Left lung (tissue), 10 donors: Measurements from ENCODE around the gene KCNJ5. TPM values are rescaled to one million over a fixed set of nuclear protein-coding genes. Genes with fewer than 3 reads are reported as not detected.

Experiments used
- ATAC-seq: fragments of 200-7000 bp; cut with Tn5 transposase; one replicate; pipeline ENCODE4 v1.9.1; 2020; ENCODE audit warnings: moderate library complexity
- DNase-seq, 4 donors: peaks; one replicate each; pipeline ENCODE4 v3.0.0-alpha.2; 2013 to 2020
- H3K27ac ChIP-seq, 2 donors: fragments of 200-600 bp; sonication (generic) in 1 of 2; one replicate each; pipeline versions ENCODE4 v1.5.0 to v1.8.0; 2020 to 2021
- H3K27me3 ChIP-seq, 2 donors: fragments of 200-600 bp; sonication (generic) in 1 of 2; one replicate each; pipeline versions ENCODE4 v1.5.0 to v1.8.0; 2020 to 2021
- H3K36me3 ChIP-seq, 2 donors: fragments of 200-600 bp; sonication (generic) in 1 of 2; one replicate each; pipeline versions ENCODE4 v1.5.0 to v1.8.0; 2020 to 2021
- H3K4me1 ChIP-seq, 2 donors: fragments of 200-600 bp; one replicate each; pipeline ENCODE4 v1.8.0; 2021
- H3K4me3 ChIP-seq, 2 donors: fragments of 200-600 bp; sonication (generic) in 1 of 2; one replicate each; pipeline versions ENCODE4 v1.5.0 to v1.8.0; 2020 to 2021; ENCODE audit warnings: mild to moderate bottlenecking in 1 of 2
- H3K9me3 ChIP-seq, 2 donors: fragments of 200-600 bp; sonication (generic) in 1 of 2; one replicate each; pipeline versions ENCODE4 v1.5.0 to v1.8.0; 2020 to 2021
- intact Hi-C, 2 donors: fragments of 100-400 bp; cut with DNase I; formaldehyde crosslinking; loops; one replicate each; pipeline versions ENCODE4 v1.11.2 to v1.14.2; 2022
- polyA plus RNA-seq, 6 donors: library from polyadenylated mRNA; unstranded; fragments of 120-200 nt; gene quantifications; one replicate each; pipeline ENCODE4 v1.2.1, GENCODE V29; 2013; ENCODE audit not compliant: insufficient read length in 6 of 6
- total RNA-seq, 2 donors: library from RNA; stranded (reverse); fragmentation: NEBNext Ultra II Directional; extraction: Animal tissue kit (Norgen Biotek cat#: 25700); gene quantifications; one replicate each; pipeline ENCODE4 v1.2.1, GENCODE V29; 2021
- TF ChIP-seq, protein P1 (sequence below), 2 donors: fragments of 200-600 bp; sonication (generic) in 1 of 2; IDR thresholded peaks; one replicate each; pipeline versions ENCODE4 v1.5.0 to v1.8.0; 2021; ENCODE audit warnings: antibody characterized with exemption in 2 of 2
- donor health status: DM: no; HTN: yes; CAD: no.
- donor health status: DM: no; HTN: no; CAD: no.

The KCNJ5 gene
- total and polyA plus RNA-seq, 8 donors, result 3.8 to 15.6 (median 11.3) TPM

DNA sequence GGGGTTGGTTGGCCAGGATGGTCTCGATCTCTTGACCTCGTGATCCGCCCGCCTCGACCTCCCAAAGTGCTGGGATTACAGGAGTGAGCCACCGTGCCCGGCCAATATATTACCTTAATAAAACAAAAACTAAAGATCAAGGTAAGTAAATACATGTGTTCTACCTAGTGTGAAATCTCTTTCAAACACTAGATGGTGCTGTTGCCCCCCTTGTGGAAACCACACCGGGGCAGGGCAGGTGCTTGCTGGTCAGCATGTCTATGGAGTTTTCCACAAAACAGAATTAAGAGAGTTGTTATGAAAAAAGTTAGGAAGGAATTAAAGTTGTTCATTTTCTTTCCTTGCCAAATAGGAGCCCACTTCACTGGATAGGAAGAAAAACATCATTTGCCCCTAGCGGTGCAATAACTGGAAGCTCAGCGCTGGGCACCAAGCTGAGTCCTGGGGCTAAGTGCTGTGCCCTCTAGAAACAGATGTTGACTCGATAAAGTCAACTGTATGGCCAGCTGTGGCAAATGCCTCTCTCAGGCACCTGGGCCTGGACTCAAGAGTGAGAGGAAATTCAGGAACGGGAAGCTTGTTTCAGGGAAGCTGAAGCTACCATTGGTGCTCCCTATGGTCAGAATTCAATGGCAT is 6.3 kb upstream of the KCNJ5 start:
- TF ChIP-seq, protein P1, sequence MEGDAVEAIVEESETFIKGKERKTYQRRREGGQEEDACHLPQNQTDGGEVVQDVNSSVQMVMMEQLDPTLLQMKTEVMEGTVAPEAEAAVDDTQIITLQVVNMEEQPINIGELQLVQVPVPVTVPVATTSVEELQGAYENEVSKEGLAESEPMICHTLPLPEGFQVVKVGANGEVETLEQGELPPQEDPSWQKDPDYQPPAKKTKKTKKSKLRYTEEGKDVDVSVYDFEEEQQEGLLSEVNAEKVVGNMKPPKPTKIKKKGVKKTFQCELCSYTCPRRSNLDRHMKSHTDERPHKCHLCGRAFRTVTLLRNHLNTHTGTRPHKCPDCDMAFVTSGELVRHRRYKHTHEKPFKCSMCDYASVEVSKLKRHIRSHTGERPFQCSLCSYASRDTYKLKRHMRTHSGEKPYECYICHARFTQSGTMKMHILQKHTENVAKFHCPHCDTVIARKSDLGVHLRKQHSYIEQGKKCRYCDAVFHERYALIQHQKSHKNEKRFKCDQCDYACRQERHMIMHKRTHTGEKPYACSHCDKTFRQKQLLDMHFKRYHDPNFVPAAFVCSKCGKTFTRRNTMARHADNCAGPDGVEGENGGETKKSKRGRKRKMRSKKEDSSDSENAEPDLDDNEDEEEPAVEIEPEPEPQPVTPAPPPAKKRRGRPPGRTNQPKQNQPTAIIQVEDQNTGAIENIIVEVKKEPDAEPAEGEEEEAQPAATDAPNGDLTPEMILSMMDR (IDR thresholded peaks at IDR 0.05), result peak; percentile 69 to 92
- no peaks in the 10 kb centered on the region for H3K36me3 ChIP-seq
- H3K9me3 ChIP-seq, result no peaks in the 10 kb centered on the region
- H3K27me3 ChIP-seq, result peaks cover 5 to 20% of the 10 kb centered on the region in 2 donors
- H3K27ac ChIP-seq, result no peak overlapping the region
- peak; percentile 93 for ATAC-seq
- H3K4me3 ChIP-seq, result no peak overlapping the region
- intact Hi-C loops, result loop anchor here (2.0 to 10.0 kb wide), 2 partner anchors 70 to 72 kb away; no protein-coding TSS in a partner anchor
- no peaks in the 10 kb centered on the region for H3K4me1 ChIP-seq
- peak in 3 of 4 donors; percentile 46 to 79 (median 47) for DNase-seq

DNA sequence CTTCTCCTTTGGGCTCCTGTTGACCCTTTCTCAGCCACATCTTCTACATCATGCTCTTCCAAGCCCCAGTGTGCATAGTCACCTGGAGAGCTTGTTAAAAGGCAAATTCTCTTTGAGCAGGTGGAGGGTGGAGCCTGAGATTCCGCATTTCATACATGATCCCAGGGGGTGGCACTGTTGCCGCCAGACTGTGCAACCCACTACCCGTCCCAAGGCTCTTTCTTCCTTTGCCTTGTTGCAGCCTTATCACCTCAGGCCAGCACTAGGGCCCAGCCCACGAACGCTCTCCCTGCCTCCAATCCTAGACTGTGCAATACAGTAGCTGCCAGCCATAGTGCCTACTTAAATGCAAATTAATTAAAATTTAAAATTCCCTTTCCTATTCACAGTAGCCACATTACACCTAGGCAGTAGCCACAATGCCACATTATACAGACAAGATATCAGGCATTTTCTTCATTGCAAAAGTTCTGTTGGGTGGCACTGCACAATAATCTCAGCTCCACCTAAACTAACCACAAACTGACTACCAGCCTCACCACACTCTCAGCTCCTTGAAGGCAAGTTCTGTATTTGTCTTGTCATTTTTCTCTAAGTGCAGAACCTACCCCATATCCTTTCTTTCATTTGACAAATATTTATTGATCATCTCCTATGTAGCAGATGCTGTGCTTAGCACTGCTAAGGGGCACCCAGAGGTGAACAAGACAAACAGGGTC is 4.6 kb upstream of the KCNJ5 start:
- intact Hi-C loops, result loop anchor here in 1 of 2 donors (10.0 kb wide), 1 partner anchor 68 kb away; no protein-coding TSS in a partner anchor
- peaks cover 7 to 10% of the 10 kb centered on the region in 2 donors for H3K4me1 ChIP-seq
- no peak overlapping the region for H3K4me3 ChIP-seq
- TF ChIP-seq, protein P1 (IDR thresholded peaks at IDR 0.05), result no peak
- H3K27me3 ChIP-seq, result peaks cover 8 to 36% of the 10 kb centered on the region in 2 donors
- H3K27ac ChIP-seq, result no peak overlapping the region
- peak in 1 of 4 donors; percentile 31 for DNase-seq
- H3K9me3 ChIP-seq, result no peaks in the 10 kb centered on the region
- ATAC-seq, result peak; percentile 64
- H3K36me3 ChIP-seq, result no peaks in the 10 kb centered on the region

DNA sequence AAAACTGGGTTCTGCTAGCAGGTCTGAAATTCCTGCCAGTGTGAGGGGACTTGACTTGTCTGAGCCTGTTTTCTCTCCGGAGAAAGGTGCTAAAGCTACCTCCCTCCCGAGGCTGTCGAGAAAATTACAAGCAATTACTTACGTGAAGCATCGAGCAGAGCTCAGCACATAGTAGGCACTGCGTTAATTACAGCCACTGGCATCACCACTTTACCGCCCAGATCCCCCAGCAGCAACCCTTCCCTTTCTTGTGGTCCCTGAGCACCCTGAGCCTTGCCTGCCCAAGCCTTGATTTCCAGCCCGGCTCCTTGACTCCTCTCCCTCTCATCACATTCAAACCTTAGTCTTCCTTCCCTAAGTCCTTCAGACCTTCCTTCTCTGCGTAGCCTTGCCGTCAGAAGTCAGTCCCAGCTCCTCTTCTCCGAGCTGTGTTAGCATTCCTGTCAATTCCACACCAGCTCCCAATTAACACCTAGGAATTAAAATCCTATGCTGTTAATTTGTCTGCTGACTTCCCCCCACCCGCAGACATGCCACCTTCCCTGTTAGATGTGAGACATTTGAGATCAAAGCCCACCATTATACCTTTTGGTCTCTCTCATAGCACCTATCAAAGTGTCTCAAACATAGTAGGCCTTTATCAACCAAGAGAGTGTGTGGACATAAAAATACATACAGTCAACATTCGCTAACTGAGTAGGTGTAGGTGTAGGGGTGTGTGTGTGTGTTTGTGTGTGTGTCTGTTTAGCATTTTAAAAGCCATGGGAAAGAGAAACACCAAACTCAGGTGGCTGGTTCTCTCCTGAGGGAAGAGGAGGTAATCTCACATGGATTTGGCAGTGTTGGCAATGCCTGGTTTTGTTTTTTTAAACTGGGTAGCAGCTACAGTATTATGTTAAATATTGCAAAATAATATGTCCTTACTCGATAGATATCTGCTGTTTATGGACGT is 2.8 kb upstream of the KCNJ5 start:
- H3K36me3 ChIP-seq, result no peaks in the 10 kb centered on the region
- H3K4me1 ChIP-seq, result peaks cover 7 to 15% of the 10 kb centered on the region in 2 donors
- TF ChIP-seq, protein P1 (IDR thresholded peaks at IDR 0.05), result no peak
- DNase-seq (no peak), ATAC-seq (no peak)
- H3K27ac ChIP-seq, result no peak overlapping the region
- no peaks in the 10 kb centered on the region for H3K9me3 ChIP-seq
- H3K4me3 ChIP-seq, result no peak overlapping the region
- intact Hi-C loops, result loop anchor here in 1 of 2 donors (10.0 kb wide), 1 partner anchor 66 kb away; no protein-coding TSS in a partner anchor
- H3K27me3 ChIP-seq, result peaks cover 8 to 45% of the 10 kb centered on the region in 2 donors

DNA sequence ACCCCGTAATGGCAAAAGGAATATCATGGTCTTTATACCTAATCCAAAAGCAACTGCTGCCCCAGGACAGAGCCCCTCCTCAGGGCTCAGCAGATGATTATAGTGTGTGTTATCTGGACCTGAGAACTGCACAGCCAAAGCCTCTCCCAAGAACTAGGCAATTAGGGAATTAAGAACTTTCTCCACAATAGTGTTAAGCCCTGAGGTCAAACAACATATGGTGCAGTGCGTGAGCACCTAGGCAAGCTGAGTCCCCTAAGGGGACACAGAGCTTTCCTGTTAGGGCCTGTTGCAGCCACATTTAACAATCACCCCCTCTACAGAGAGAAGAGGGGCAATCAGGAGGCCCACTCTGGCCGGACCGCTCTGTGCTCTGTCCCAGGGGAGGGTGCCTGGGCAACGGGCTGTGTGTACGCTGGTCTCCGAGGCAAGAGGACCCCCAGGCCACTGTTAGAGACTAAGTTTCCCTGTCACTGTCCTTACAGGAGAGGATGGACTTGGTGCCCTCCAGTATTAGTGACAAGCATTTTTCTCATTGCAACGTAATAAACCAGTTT is 1.4 kb upstream of the KCNJ5 start:
- TF ChIP-seq, protein P1 (IDR thresholded peaks at IDR 0.05), result no peak
- Histone ChIP-seq H3K4me1 (peaks cover 7 to 15% of the 10 kb centered on the region in 2 donors), H3K4me3 (no peak overlapping the region), H3K9me3 (no peaks in the 10 kb centered on the region), H3K27ac (no peak overlapping the region), H3K27me3 (peaks cover 8 to 45% of the 10 kb centered on the region in 2 donors), H3K36me3 (no peaks in the 10 kb centered on the region)
- intact Hi-C loops, result loop anchor here in 1 of 2 donors (10.0 kb wide), 1 partner anchor 65 kb away; no protein-coding TSS in a partner anchor
- DNase-seq, result no peak
- ATAC-seq, result no peak
